NCI-H1436 treated with DMSO at 0.1 percent for 48 hours (cell line): ENCODE data around the gene DCANP1.

Source experiments
- DNase-seq: peaks from one replicate; lab custom pipeline; 2025; lab: John Stamatoyannopoulos, UW

The DCANP1 gene

DNA sequence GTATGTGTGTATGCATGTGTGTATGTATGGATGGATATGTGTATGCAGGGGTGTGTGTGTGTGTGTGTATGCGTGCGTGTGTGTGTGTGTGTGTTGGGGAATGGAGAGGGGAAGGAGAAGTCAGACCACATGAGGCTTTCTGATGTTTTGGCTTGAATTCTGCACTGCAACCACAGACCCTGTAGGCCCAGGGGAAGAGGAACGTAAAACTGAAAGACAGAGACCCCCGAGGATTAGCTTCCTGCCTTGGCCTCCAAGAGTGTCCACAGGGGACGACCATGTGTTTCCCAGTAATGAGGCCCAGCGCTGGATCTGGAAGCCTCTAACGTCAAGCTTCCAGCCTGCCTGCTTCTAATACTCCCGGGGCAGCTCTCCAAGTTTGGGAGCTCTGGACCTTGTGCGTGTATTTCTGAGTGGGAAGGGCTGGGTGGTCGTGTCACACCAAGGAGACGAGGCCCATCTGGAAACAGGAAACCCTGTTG, 5.8 kb downstream of the DCANP1 start:
- DNase-seq = no peak

DNA sequence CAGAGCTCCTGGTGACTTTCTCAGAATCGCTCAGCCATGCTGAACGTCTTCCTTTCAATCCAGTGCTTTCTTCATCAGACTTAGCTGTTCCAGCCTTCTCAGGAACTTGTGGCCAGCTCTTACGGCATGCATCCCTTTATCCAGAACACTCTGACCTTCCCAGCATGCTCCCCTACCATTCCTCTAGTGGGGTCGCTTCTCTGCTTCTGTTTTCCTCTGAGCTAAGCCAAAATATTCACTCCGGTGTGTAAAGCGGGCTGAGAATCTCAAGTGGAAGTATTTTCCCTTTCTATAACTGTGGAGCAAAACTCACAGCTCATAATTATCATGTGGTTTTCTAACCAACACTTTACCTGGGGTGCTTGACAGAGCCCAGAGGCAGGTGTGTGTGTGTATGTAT, 6.2 kb downstream of the DCANP1 start:
- DNase-seq = no peak

DNA sequence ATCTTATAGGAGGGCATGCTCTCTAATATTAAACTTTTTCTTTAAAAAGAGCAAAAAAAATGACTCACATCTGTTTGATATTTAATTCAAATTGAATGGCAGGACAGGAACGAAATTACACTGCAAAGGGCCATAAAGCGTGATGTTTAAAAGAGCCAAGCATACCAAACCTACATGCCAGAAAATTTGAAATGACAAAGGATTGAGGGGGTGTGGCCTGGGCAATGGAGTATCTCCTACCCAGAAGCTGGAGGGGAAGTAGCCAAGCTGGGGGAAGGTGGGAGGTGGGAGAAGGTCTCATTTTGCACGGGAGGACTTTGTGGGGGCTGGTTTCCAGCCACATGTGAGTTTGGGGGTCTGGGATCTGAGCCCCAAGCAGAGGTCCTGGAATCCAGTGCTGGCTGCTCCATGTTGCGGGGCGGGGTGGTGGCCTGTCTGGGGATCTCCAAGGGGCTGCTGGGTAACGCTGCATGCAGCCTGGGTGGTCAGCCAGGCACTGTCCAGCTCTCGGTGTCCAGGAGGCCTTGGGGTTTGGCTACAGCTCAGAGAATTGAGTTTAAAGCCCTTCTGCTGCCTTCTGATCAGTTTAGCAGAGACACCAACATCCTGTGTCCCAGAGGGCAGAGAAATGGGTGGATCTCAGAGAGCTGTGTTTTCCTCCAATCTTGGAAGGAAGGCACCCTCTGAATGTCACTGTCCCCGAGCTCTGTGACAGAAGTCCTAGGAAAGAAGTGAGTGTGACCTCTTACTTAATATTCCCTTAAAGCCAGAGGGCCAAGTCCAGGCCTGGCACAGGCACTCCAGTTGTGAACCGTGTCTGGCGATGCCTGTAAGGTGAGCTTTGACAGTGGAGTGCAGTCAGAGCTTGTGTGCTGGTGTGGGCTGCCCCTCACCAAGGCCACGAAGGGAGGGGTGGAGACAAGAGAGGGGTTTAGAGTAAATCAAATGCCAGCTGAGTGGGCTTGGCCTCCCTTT, 7.6 kb downstream of the DCANP1 start:
- DNase-seq = no peak

DNA sequence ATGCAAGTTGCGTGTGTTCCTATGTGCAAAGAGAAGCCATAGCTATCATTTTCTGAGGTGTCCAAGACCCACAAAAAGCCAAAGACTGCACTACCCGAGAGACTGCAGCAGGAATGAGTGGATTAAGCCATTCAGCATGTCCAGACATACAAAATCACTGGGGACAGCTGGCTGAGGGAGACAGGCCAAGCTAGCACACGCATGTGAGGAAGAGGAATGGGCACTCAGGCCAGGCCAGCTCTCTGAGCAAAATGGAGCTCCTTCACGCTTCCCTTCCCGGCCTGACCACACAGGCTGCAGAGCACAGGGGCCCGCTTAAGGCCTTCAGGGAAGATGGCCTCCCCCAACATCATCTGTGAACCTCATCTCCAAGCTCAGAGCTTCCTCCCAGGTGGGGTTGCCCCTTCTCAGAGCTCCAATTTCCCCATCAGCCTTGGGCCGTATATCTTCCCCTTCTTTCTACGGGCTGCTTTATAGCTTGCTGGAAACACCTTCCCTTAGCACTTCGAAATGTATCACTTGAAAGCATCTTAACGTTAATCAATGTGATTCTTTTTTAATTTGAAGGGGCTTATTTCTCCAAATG, 8.4 kb downstream of the DCANP1 start:
- DNase-seq = no peak

DNA sequence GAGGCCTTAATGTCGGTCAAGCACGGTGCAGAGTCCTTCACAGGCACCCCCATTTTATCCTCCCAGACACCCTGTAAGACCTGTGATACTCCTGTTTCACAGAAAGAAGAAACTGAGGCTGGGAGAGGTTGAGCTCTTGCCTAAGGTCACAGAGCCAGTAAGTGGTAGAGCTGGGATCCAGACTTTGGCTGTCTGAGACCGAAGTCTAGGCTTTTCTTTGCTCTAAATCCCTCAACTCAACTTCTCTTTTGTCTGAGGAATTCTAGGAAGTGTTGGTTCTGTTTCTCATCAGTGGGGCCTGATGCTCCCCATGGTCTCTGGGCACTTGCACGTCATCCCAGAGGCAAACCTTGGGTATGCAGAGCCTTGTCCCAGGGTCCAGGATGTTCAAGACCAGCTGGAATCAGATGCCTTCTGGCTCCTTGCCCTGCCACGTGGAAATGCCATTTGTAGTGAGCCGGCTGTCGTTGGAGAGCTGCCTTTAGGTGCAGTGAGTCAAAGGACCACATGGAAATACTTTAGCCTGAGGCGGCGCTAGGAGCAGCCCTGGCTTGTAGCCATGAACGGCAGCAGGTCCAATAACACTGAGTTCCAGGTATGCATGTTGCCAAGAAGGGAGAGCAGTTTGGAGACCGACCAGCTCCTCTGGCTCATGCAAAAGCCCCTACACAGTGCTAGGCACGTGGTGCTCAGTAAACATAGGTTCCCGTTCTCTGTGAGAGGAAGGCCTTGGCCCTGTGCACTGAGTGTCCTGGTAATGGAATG, 9.2 kb downstream of the DCANP1 start:
- DNase-seq = no peak

DNA sequence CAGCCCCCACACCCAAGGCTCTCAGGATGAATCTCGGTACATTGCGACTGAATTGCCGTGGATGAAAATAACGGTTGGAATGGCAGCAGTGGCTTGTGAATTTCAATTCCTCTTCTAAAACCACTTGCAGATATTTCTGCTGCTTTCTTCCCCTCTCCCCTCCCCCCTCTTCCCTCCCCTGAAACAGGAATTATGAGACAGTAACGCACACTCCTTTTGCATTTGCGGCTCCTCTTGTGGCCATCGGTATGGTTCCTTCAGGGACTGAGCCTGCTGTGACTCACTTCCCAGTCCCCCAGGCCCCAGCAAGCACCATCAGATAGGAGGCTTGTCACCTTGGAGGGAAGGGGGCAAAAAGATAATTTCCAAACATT, 9.7 kb downstream of the DCANP1 start:
- no peak for DNase-seq

DNA sequence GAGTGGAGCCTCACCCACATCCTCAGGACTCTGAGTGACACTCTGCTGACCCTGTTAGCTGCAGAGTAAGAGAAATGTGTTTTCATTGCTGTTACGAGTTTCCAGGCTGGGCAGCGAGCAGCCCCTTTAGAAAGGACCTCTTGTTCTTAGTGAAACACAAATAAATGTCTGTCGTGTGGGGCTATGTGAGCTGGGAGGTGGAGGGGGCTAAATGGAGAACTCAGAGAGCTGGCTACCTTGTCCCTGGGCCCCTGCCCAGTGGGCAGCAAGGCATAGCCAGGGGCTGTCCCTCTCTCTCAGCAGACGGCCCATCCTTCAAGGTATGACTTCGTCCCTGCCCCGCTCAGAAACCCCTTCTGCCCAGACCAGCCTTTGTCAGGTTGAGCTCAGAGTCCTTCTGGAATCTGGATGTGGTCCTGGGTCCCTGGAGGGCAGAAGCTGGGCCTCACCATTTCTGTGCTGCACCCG, 10.2 kb downstream of the DCANP1 start:
- DNase-seq = no peak

DNA sequence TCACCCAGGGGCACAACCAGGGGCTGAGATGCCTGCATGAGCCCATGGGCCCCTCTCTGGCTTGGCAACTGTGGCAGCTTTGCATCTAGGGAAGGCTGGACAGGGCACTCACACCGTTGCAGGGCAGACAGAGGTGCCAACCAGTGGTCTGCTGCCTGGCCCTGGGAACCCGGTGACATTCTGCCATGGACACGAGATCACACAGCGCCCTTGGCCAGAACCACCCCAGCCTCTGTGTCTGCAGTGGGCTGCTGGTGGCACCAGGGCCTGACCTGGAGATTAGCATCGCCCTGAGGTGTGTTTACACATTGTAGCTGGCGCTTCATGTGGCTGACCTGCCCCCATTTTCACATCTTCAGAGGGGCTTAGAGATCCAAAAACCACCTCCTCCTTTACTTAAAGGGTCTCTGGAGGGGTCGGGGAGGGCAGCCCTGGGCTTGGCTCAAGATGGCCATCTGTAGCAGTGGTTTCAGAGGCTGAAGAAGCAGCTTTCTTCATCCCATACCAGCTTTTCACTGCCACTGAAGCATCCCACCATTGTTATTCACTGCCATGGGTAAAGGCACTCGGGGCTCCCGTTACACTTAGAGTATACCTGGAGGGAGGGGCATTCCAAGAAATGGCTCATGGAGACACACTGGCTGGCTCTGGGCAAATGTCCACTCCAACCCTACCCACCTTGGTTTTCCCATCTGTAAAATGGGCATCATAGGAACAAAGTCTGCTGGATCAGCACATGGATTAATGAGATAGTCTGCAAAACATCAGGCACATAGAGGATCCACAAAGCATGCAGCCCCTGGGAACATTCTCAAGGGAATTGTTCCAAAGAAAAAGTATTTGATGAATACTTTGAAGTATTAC, 11.4 kb downstream of the DCANP1 start:
- no peak for DNase-seq

DNA sequence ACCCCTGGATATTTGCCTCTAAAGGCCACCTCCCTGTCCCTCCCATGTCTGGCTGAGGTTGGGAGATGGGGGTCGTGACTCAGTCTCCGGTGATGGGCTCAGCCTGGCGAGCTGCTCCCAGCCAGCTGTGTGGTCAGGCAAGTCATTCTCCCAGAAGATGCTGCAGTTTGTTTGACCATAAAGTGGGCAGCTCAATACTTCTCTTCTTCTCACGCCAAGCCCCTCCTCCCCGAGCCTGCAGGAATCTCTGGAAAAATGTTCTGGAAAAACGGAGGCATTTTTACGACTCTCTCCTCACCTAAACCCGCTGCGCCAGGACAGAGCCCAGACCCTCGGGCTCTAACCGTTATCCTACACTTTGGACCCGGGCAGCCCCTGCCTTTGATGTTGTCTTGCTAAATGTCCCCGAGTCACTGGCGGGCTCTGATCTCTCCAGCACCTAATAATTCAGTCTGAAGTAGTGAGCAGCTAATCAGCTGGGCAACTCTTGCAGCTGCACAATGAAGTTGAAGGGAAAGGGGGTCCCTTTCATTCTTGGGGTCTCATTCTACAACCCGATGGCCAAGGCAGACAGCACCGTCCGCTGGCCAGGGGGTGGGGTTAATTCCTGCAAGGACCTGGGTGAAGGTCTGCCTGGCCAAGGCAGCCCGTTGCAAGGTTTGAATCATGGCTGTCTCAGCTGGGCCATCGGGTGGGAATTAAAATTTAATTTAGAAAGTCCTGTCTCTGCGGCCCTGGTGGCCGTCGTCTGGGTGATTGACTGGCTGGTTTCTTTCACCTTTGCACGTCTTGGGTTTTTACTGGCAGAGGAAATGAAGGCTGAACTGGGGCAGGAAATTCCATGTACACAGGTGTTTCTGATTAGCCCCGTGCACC, 12.3 kb downstream of the DCANP1 start:
- no peak for DNase-seq

DNA sequence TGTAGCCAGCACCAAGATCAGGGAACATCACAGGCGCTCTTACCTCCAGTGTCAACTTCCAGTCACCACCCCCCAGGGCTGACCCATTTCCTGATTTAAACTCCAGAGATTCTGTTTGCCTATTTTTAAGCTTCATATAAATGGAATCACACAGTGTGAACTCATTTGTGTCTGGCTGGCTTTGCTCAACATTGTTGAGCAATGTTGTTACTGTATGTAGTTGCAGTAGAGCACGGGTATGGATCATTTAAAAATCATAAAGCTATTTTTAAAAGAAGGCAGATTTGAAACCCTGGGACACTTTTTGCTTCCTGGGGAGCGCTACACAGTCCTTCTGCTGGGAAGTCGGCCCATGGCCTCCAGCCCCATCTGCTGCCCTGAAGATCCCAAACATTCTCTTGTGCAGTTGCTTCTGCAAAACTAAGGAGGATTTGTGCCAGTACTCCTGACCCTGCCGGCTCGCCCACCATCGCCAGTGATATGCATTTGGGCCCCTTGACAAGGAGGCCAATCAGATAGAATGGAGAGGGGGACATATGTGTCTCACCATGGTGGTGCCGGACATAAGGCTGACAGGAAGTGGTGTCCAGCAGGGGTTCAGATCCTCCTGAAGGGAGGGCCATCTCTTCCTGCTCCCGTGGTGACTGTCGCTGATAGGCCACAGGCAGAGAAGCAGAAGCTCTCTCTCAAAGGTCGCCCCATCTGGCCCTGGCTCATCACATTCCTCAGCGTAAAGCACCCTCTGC, 13.3 kb downstream of the DCANP1 start:
- DNase-seq = no peak

DNA sequence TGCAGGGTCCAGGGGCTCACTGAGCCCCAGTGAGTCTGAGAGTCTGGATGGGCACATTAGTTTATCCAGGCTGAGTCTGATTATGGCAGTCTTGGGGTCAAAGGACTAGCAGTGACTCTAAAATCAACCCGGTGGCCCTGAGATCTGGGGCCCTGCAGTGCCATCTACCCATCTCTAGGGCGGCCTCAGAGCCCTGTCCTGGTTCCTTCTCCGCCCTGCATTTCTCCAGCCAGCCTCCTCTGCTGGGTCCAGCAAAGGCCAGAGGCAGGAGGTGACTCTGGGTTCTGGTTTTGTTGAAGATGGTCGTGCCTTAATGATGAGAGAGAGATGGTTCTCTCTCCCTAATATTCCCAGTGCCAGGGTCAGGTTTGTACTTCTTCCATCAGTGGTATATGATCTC, 15.0 kb downstream of the DCANP1 start:
- DNase-seq = no peak

DNA sequence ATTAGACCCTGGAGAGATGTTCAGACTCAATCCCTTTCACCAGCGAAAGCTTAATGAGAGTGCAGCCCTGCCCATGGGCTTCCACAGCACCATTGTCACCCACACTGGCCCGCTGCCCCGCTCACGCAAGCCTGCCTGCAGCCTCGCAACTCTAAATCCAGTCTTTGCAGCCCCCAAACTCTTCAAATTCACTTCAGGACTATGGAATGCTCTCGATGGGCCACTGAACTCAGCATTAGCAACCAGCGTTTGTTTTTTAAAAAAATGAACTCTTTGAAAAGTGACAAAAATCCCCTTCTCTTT, 17.1 kb downstream of the DCANP1 start:
- no peak for DNase-seq

DNA sequence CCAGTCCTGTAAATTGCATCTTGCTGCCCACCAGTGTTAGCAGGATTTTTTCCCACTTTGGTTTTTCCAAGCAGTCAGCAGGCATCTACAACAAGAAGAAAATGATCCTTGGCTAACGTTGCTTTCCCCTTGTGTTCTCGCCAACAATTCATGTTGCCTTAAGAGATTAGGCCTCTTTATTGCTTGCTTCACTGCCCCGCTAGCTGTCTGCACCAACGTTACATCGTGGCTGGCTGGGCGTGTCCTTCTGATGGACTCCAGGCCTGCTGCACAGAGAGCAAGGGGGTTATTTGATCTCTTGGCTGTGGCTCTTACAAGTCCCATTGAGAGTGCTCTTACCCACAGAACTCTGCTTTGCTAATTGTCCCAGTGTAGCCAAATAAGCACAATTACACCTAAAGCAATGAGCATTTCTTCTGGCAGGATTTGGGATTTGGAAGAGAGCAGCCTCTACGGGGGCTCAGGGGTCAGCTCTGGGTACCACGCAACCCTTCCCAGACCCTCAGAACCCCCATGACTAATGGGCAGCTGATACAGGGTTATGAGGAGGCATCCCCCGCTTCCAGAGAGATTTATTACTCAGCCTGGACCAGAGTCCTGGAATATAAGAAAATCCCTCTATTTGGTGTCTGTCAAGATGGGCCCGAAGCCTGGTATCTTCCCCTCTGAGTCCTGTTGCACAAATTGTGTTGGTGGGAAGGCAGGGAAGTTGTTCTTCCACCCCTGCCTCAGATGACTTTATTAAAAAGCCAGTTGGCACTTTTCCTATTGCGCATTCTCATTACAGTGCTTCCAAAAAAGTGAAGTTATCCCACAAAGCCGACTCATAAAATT, 17.6 kb downstream of the DCANP1 start:
- no peak for DNase-seq

DNA sequence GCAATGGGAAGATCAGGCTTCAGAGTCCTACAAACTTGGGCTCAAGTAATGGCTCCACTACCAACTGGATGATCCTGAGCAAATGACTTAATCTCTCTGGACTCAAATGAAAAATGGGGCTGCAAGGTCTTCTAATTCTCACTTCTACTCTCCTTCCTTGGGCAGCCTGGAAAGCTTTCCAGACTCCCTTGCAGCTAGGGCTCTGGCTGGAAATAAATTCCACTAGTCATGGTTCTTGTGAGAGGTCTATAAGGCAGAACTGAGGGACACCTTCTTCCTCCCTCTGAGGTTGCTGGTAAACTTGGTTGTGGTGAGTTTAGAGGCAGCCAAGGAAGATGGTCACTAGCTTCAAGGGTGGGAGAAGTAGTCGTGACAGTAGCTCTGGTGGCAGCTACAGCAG, 18.6 kb downstream of the DCANP1 start:
- no peak for DNase-seq

DNA sequence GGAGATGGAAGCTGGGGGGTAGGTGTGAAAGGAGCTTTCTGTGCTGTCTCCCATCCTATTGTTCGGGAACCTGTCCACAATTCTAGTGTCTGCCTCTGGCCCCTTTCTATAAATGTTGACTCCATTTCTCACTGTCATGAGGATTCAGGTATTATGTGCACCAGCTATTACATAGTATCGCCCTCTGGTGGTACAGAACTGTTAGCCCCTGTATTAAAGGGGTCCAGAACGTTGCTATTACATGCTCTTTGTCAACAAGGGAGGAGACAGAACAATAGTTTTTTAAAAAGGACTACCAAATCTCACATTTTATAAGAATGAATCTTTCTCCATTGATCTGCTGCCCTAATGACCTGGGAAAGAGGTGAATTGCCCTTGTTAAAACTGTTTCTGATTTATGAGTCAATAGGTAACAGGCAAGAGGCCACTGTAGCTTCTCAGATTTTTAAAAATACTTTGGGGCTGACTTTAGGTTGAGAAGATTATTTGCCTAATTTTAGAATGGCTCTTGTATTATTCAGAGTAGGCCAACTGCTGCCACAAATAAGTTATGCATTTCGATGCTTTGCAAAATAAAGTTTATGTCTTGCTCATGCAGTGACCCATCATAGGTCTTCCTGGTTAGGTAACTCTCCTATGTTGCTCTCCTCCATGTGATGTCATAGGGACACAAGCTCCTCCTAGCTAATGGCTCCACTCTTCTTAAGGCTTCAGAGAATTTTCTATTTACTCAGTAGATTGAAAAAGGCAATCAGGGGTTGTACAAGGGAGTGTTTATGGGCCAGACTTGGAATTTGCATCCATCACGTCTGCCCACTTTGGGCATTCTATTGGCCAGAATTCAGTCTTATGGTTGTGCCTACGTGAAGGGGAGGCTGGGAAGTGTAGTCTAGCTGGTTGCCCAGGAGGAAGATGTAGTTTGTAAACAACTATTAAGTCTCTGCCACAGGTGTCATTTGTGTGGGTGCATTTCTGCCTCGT, 20.8 kb downstream of the DCANP1 start:
- peak; percentile 11 for DNase-seq

DNA sequence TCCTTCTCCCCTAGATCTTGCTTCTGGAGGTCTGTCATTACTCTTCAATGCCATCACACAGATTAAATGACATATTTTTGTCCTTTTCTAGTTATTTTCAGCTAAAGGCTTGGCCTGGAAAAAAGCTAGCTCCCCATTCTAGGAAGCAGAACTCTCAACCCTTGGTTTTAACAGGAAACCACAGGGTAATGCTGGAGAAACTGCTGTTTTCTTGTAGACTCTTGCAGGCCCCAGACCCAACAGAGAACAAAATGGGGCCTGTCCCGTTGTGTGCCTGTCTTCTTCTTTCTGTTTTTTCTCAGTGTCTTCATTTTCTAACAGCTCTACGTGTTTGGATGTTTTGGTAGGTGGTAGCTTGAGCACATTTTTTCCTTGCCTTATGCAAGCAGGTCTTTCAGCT, 21.5 kb downstream of the DCANP1 start:
- no peak for DNase-seq

DNA sequence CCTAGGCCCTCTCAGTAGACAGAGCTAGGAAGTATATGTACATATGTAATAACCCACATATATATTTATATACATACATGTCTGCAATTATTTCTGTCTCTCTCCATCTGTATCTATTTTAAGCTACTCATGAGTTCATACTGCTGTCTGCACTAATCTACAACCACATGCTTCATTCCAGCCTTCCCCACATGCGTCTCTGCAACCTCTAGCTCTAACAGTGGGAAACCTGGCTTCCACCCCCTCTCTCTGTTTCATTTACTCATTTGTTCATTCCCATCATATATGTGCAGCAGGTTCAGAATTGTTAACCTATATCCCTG, 23.3 kb downstream of the DCANP1 start:
- no peak for DNase-seq
